ENCODE data around the gene TSPOAP1. TPM values are rescaled to one million over a fixed set of nuclear protein-coding genes. Genes with fewer than 3 reads are reported as not detected.

Gene TSPOAP1
- total RNA-seq, 2 donors from 2014 or later = 3.7 to 5.4 TPM

- H3K4me3 ChIP-seq = no peak overlapping the region
- H3K36me3 ChIP-seq = no peaks in the 10 kb centered on the region
- TF ChIP-seq CTCF (IDR thresholded peaks at IDR 0.05) = no peak
- H3K9ac ChIP-seq (ENCODE audit: low read depth in 2 of 2, low read length in 2 of 2) = no peak overlapping the region
- no peaks in the 10 kb centered on the region for H3K27me3 ChIP-seq
- H3K27ac ChIP-seq = no peak overlapping the region
- no peaks in the 10 kb centered on the region for H3K9me3 ChIP-seq
- H3K4me1 ChIP-seq = no peaks in the 10 kb centered on the region
- intact Hi-C loops (cut with DNase I) = no loop called here
- DNase-seq = no peak
Observed at GRCh38 chr17:58268774-58269556, 59.6 kb downstream of the TSPOAP1 start.

GRCh38 chr17:58268326-58268725, 60.3 kb downstream of the TSPOAP1 start:
- no peaks in the 10 kb centered on the region for H3K27me3 ChIP-seq
- H3K27ac ChIP-seq = no peak overlapping the region
- H3K9me3 ChIP-seq = no peaks in the 10 kb centered on the region
- no peaks in the 10 kb centered on the region for H3K36me3 ChIP-seq
- no peaks in the 10 kb centered on the region for H3K4me1 ChIP-seq
- DNase-seq = no peak
- H3K9ac ChIP-seq (ENCODE audit: low read depth in 2 of 2, low read length in 2 of 2) = no peak overlapping the region
- intact Hi-C loops (cut with DNase I) = no loop called here
- no peak overlapping the region for H3K4me3 ChIP-seq
- TF ChIP-seq CTCF (IDR thresholded peaks at IDR 0.05) = no peak

DNA sequence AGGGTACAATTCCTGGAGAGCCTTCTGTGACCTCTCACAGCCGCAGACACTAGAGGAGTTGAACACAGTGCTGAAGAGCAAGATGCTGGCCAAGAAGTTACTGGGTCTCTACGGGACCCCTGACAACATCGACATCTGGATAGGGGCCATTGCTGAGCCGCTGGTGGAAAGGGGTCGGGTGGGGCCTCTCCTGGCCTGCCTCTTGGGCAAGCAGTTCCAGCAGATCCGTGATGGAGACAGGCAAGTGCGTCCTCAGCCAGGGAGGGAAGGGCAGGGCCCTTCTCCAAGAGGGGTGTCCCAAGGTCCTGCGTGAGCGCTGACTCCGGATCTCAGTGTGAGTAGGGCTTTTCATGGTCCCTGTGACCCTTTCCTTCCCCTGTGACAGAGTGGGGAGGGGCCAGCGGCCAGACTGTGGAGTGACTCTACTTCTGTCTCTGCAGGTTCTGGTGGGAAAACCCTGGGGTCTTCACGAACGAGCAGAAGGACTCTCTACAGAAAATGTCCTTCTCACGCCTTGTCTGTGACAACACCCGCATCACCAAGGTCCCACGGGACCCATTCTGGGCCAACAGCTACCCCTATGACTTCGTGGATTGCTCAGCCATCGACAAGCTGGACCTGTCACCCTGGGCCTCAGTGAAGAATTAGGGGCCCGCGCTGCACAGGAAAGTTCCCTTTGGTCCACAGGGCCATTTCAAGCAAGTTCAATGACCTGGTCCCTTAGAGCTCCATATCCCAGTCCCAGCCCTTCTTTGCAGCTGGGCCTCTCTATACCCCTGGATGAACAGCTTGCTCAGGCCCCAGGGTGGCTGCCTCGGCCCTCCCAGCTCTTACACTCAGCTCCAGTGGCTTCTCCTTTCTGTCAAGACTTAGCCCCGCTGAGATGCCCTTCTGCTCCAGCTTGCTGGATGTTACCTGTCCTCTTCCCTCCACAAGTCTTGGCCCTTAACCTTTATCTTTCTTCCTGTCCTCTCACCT, 61.0 kb downstream of the TSPOAP1 start:
- H3K27me3 ChIP-seq = no peaks in the 10 kb centered on the region
- H3K9ac ChIP-seq (ENCODE audit: low read depth in 2 of 2, low read length in 2 of 2) = no peak overlapping the region
- no peak overlapping the region for H3K4me3 ChIP-seq
- no peak for TF ChIP-seq CTCF (IDR thresholded peaks at IDR 0.05)
- H3K27ac ChIP-seq = no peak overlapping the region
- intact Hi-C loops (cut with DNase I) = no loop called here
- H3K36me3 ChIP-seq = no peaks in the 10 kb centered on the region
- no peaks in the 10 kb centered on the region for H3K9me3 ChIP-seq
- DNase-seq = no peak
- H3K4me1 ChIP-seq = no peaks in the 10 kb centered on the region

- DNase-seq = peak; percentile 2
- Histone ChIP-seq H3K27me3 (no peaks in the 10 kb centered on the region), H3K4me3 (no peak overlapping the region), H3K9ac (ENCODE audit: low read depth in 2 of 2, low read length in 2 of 2) (no peak overlapping the region), H3K4me1 (no peaks in the 10 kb centered on the region), H3K27ac (no peak overlapping the region), H3K36me3 (no peaks in the 10 kb centered on the region), H3K9me3 (no peaks in the 10 kb centered on the region)
- TF ChIP-seq CTCF (IDR thresholded peaks at IDR 0.05) = no peak
- intact Hi-C loops (cut with DNase I) = no loop called here
Observed at GRCh38 chr17:58265902-58266875, 62.4 kb downstream of the TSPOAP1 start.

DNA sequence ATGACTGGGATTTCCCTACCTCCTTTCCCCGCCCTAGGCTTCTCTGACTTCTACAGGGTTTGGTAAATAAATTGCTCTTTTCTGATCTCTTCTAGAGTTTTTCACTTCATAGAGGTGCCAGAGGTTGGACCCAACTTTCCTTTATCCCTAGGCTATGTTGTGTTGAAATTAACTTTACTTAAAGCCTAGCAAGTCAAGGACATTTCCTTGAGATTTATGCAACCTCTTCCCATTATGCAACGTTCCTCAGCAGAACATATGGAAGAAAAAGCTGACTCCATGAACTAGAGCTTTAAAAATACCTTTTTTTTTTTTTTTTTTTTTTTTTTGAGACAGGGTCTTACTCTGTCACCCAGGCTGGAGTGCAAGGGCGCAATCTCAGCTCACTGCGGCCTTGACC, 63.3 kb downstream of the TSPOAP1 start:
- Histone ChIP-seq H3K27me3 (peaks cover 6% of the 10 kb centered on the region), H3K4me3 (no peak overlapping the region), H3K4me1 (no peaks in the 10 kb centered on the region), H3K9ac (ENCODE audit: low read depth in 2 of 2, low read length in 2 of 2) (no peak overlapping the region), H3K27ac (no peak overlapping the region), H3K36me3 (no peaks in the 10 kb centered on the region), H3K9me3 (no peaks in the 10 kb centered on the region)
- DNase-seq = no peak
- TF ChIP-seq CTCF (IDR thresholded peaks at IDR 0.05) = no peak
- intact Hi-C loops (cut with DNase I) = no loop called here
